SK-N-SH treated with all-trans-retinoic acid at 6 μM for 48 hours (cell line): ENCODE data around the gene FGF4.

Experiments
- GLIS3 ChIP-seq: fragments of 250-450 bp; sonication (Bioruptor Pico); IDR thresholded peaks from 2 replicates; pipeline ENCODE4 v1.5.0; 2020; ENCODE audit warnings: mild to moderate bottlenecking, moderate library complexity
- PATZ1 ChIP-seq: fragments of 250-450 bp; sonication (Bioruptor Pico); IDR thresholded peaks from 2 replicates; pipeline ENCODE4 v1.8.0; 2020; ENCODE audit warnings: mild to moderate bottlenecking, moderate library complexity, borderline replicate concordance
- RARB ChIP-seq: fragments of 250-450 bp; sonication (Bioruptor Pico); IDR thresholded peaks from 2 replicates; pipeline ENCODE4 v1.8.0; 2021; ENCODE audit warnings: mild to moderate bottlenecking, moderate library complexity
- TCF4 ChIP-seq: fragments of 250-450 bp; sonication (Bioruptor Pico); IDR thresholded peaks from 2 replicates; pipeline ENCODE4 v1.8.0; 2021; ENCODE audit warnings: mild to moderate bottlenecking, moderate library complexity, borderline replicate concordance
- TOX ChIP-seq: fragments of 250-450 bp; sonication (Bioruptor Pico); IDR thresholded peaks from 2 replicates; pipeline ENCODE4 v1.8.0; 2021; ENCODE audit warnings: mild to moderate bottlenecking, moderate library complexity, borderline replicate concordance
- ZC3H10 ChIP-seq: fragments of 250-450 bp; sonication (Bioruptor Pico); IDR thresholded peaks from 2 replicates; pipeline ENCODE4 v1.5.1; 2021; ENCODE audit warnings: mild to moderate bottlenecking, moderate library complexity
- ZFP3 ChIP-seq: fragments of 250-450 bp; sonication (Bioruptor Pico); IDR thresholded peaks from 2 replicates; pipeline ENCODE4 v1.5.0; 2020; ENCODE audit warnings: mild to moderate bottlenecking, moderate library complexity
- ZFP30 ChIP-seq: fragments of 450-650 bp; formaldehyde crosslinking; IDR thresholded peaks from 2 replicates; pipeline ENCODE4 v1.5.0; 2022; ENCODE audit warnings: mild to moderate bottlenecking, moderate library complexity
- TF ChIP-seq, protein P1 (sequence below): fragments of 250-450 bp; sonication (Bioruptor Pico); IDR thresholded peaks from 2 replicates; pipeline ENCODE4 v1.8.0; 2021; ENCODE audit warnings: low read depth, mild to moderate bottlenecking, moderate library complexity, borderline replicate concordance
- TF ChIP-seq, protein P2 (sequence below): fragments of 250-450 bp; sonication (Bioruptor Pico); IDR thresholded peaks from 2 replicates; pipeline ENCODE4 v1.5.1; 2020; ENCODE audit warnings: low read depth, mild to moderate bottlenecking, moderate library complexity

DNA sequence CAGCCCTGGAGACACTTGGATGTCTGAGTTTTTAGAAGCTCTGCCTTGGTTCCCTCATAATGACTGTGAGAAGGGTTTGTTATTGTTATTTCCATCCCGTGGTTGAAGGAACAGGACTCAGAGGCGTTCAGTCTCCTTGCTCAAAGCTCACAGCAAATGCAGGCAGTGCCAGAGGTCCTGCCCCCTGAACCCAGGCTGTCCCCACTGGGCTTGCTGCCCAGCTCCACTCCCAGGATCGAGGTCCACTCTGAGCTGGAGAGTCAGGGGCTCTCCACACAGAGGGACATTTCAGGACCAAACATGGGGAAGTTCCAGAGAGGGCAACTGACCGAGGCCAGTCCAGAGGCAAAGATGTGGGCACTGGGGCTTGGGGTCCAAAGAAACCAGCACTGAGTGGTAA, 14.8 kb downstream of the FGF4 start:
- TF ChIP-seq, protein P1, sequence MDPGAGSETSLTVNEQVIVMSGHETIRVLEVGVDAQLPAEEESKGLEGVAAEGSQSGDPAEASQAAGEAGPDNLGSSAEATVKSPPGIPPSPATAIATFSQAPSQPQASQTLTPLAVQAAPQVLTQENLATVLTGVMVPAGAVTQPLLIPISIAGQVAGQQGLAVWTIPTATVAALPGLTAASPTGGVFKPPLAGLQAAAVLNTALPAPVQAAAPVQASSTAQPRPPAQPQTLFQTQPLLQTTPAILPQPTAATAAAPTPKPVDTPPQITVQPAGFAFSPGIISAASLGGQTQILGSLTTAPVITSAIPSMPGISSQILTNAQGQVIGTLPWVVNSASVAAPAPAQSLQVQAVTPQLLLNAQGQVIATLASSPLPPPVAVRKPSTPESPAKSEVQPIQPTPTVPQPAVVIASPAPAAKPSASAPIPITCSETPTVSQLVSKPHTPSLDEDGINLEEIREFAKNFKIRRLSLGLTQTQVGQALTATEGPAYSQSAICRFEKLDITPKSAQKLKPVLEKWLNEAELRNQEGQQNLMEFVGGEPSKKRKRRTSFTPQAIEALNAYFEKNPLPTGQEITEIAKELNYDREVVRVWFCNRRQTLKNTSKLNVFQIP (CRISPR knock-in tag) = no peak
- TF ChIP-seq PATZ1 (no peak), ZFP3 (CRISPR knock-in tag) (no peak), GLIS3 (no peak), TOX (no peak), ZC3H10 (no peak), ZFP30 (no peak), TCF4 (CRISPR knock-in tag) (no peak), RARB (CRISPR knock-in tag) (no peak)
- TF ChIP-seq, protein P2, sequence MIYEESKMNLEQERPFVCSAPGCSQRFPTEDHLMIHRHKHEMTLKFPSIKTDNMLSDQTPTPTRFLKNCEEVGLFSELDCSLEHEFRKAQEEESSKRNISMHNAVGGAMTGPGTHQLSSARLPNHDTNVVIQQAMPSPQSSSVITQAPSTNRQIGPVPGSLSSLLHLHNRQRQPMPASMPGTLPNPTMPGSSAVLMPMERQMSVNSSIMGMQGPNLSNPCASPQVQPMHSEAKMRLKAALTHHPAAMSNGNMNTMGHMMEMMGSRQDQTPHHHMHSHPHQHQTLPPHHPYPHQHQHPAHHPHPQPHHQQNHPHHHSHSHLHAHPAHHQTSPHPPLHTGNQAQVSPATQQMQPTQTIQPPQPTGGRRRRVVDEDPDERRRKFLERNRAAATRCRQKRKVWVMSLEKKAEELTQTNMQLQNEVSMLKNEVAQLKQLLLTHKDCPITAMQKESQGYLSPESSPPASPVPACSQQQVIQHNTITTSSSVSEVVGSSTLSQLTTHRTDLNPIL (CRISPR knock-in tag) = no peak
